HCT116 (cell line): ENCODE data around the gene RPL39L. TPM values are rescaled to one million over a fixed set of nuclear protein-coding genes. Genes with fewer than 3 reads are reported as not detected.

ENCODE experiments used
- ATAC-seq: fragments of 200-7000 bp; cut with Tn5 transposase; 2 replicates; pipeline ENCODE4 v1.9.1; 2020; ENCODE audit warnings: mild to moderate bottlenecking, moderate library complexity
- BruUV-seq: library from RNA; stranded (reverse); fragments of 400-500 nt; replicated peaks from 2 replicates; lab custom pipeline; 2021; lab: Mats Ljungman, UMichigan
- CTCF ChIA-PET: fragments of 300-600 bp; sonication (Branson Sonifier 250); formaldehyde crosslinking; loops from one replicate; lab custom pipeline; 2021; ENCODE audit warnings: antibody characterized with exemption; lab: Charles Lee
- POLR2A ChIA-PET: fragments of 300-600, 350-600 bp; sonication (Branson Sonifier 250); formaldehyde crosslinking; loops from one replicate; lab custom pipeline; 2021; ENCODE audit warnings: antibody characterized with exemption; lab: Charles Lee
- RAD21 ChIA-PET, 2 experiments: fragments of 300-600 bp; sonication (Branson Sonifier 250); formaldehyde crosslinking; loops; one replicate each; lab custom pipeline; 2023; ENCODE audit warnings: low total read pairs in 2 of 2; ENCODE audit not compliant: uncharacterized antibody in 2 of 2, unreplicated experiment in 2 of 2, low non-redundant PET in 1 of 2; lab: Charles Lee
- DNase-seq: peaks from one replicate; pipeline ENCODE4 v3.0.0-alpha.2; 2010; ENCODE audit warnings: low read depth, low spot score
- H2AFZ ChIP-seq: fragments of 200-600 bp; shearing (Covaris generic), sonication (generic); 2 replicates; pipeline ENCODE4 v1.6.1; 2017; ENCODE audit warnings: low read depth, mixed run types, mixed read lengths, antibody characterized with exemption, low read length; ENCODE audit not compliant: poor library complexity, severe bottlenecking
- H3K27ac ChIP-seq: 2 replicates; pipeline ENCODE4 v1.5.1; 2012; ENCODE audit warnings: low read depth, low read length
- H3K27me3 ChIP-seq: fragments of 200-600 bp; sonication (generic); 2 replicates; pipeline ENCODE4 v1.6.1; 2016; ENCODE audit warnings: mixed run types, low read length, mixed read lengths; ENCODE audit not compliant: insufficient read depth
- H3K36me3 ChIP-seq, 2 experiments: fragments of 200-500 bp in 1 of 2; fragments of 200-600 bp in 1 of 2; sonication (Bioruptor generic) in 1 of 2; sonication (generic) in 1 of 2; 2 replicates each; pipeline versions ENCODE4 v1.5.1 to v1.6.1; 2014 to 2016; ENCODE audit warnings: low read length in 2 of 2, inconsistent platforms in 1 of 2, mixed read lengths in 1 of 2, mixed run types in 1 of 2; ENCODE audit not compliant: insufficient read depth in 2 of 2, control insufficient read depth in 1 of 2
- H3K4me1 ChIP-seq, 2 experiments: fragments of 200-600 bp in 1 of 2; sonication (generic) in 1 of 2; 2 replicates each; pipeline versions ENCODE4 v1.5.1 to v1.6.1; 2012 to 2017; ENCODE audit warnings: low read length in 2 of 2, inconsistent platforms in 1 of 2, mild to moderate bottlenecking in 1 of 2, mixed read lengths in 1 of 2, mixed run types in 1 of 2, moderate library complexity in 1 of 2; ENCODE audit not compliant: insufficient read depth in 2 of 2, control insufficient read depth in 1 of 2
- H3K4me2 ChIP-seq: fragments of 200-600 bp; sonication (generic); 2 replicates; pipeline ENCODE4 v1.6.1; 2017; ENCODE audit warnings: mixed run types, low read length, mixed read lengths
- H3K4me3 ChIP-seq, 2 experiments: fragments of 200-600 bp in 1 of 2; sonication (generic) in 1 of 2; replicated peaks in 1 of 2; 2 replicates each; pipeline ENCODE4 v1.5.1; 2011 to 2016; ENCODE audit warnings: low read length in 2 of 2, control low read depth in 1 of 2, low read depth in 1 of 2, mild to moderate bottlenecking in 1 of 2, mixed read lengths in 1 of 2, mixed run types in 1 of 2
- H3K79me2 ChIP-seq: fragments of 200-600 bp; sonication (generic); 2 replicates; pipeline ENCODE4 v1.6.1; 2017; ENCODE audit warnings: mild to moderate bottlenecking, mixed run types, low read length, moderate library complexity, mixed read lengths; ENCODE audit not compliant: insufficient read depth
- H3K9ac ChIP-seq: fragments of 200-600 bp; sonication (generic); 2 replicates; pipeline ENCODE4 v1.6.1; 2016; ENCODE audit warnings: low read length, mixed read lengths
- H3K9me2 ChIP-seq: fragments of 200-600 bp; sonication (generic), shearing (Covaris generic); 2 replicates; pipeline ENCODE4 v1.6.1; 2017; ENCODE audit warnings: mixed run types, mild to moderate bottlenecking, moderate library complexity; ENCODE audit not compliant: insufficient read depth
- H3K9me3 ChIP-seq, 2 experiments: fragments of 200-500 bp in 1 of 2; fragments of 200-600 bp in 1 of 2; sonication (Bioruptor generic) in 1 of 2; sonication (generic) in 1 of 2; 2 replicates each; pipeline ENCODE4 v1.6.1; 2014 to 2017; ENCODE audit warnings: low read length in 2 of 2, mixed read lengths in 2 of 2, inconsistent platforms in 1 of 2, low read depth in 1 of 2, mild to moderate bottlenecking in 1 of 2, mixed run types in 1 of 2, moderate library complexity in 1 of 2; ENCODE audit not compliant: control insufficient read depth in 1 of 2, insufficient read depth in 1 of 2
- H4K20me1 ChIP-seq: fragments of 200-600 bp; sonication (generic), shearing (Covaris generic); 2 replicates; pipeline ENCODE4 v1.6.1; 2017; ENCODE audit warnings: mixed run types, mild to moderate bottlenecking, moderate library complexity; ENCODE audit not compliant: insufficient read depth
- CBX3 ChIP-seq: IDR thresholded peaks from 2 replicates; pipeline ENCODE4 v1.6.1; 2012; ENCODE audit warnings: low read depth
- CTCF ChIP-seq, 3 experiments: fragments of 200-600 bp in 1 of 3; sonication (generic) in 1 of 3; IDR thresholded peaks in 2 of 3; conservative IDR thresholded peaks in 1 of 3; 2 replicates each; pipeline ENCODE4 v1.5.1; 2012 to 2017; ENCODE audit warnings: low read depth in 2 of 3, low read length in 2 of 3, antibody characterized with exemption in 1 of 3, borderline replicate concordance in 1 of 3, control low read depth in 1 of 3, mild to moderate bottlenecking in 1 of 3, mixed read lengths in 1 of 3, mixed run types in 1 of 3, moderate library complexity in 1 of 3; ENCODE audit not compliant: insufficient read depth in 1 of 3
- EZH2 ChIP-seq: fragments of 200-600 bp; sonication (generic); IDR thresholded peaks from 2 replicates; pipeline ENCODE4 v1.6.1; 2017; ENCODE audit warnings: antibody characterized with exemption, mixed run types
- EZH2phosphoT487 ChIP-seq: fragments of 200-600 bp; IDR thresholded peaks from 2 replicates; pipeline ENCODE4 v1.6.1; 2018; ENCODE audit warnings: antibody characterized with exemption, borderline replicate concordance
- POLR2A ChIP-seq: IDR thresholded peaks from 2 replicates; pipeline ENCODE4 v1.7.0; 2011; ENCODE audit warnings: borderline replicate concordance; ENCODE audit not compliant: insufficient read depth, insufficient read length; ENCODE audit errors: extremely low read depth
- POLR2AphosphoS5 ChIP-seq: IDR thresholded peaks from 2 replicates; pipeline ENCODE4 v1.6.1; 2011; ENCODE audit warnings: mild to moderate bottlenecking, low read depth, low read length, moderate library complexity
- RAD21 ChIP-seq: IDR thresholded peaks from 2 replicates; pipeline ENCODE4 v1.6.1; 2012; ENCODE audit warnings: low read depth, mild to moderate bottlenecking
- SIN3A ChIP-seq: IDR thresholded peaks from 2 replicates; pipeline ENCODE4 v1.6.1; 2012; ENCODE audit warnings: low read depth
- SP1 ChIP-seq: IDR thresholded peaks from 2 replicates; pipeline ENCODE4 v1.6.1; 2012; ENCODE audit warnings: low read depth
- SRF ChIP-seq: IDR thresholded peaks from 2 replicates; pipeline ENCODE4 v1.6.1; 2012; ENCODE audit warnings: low read depth
- TCF7L2 ChIP-seq: IDR thresholded peaks from 2 replicates; pipeline ENCODE4 v1.7.0; 2011; ENCODE audit warnings: borderline replicate concordance, inconsistent platforms; ENCODE audit not compliant: insufficient read depth, insufficient read length; ENCODE audit errors: extremely low read depth
- ZBTB33 ChIP-seq: IDR thresholded peaks from 2 replicates; pipeline ENCODE4 v1.6.1; 2011; ENCODE audit warnings: mild to moderate bottlenecking, low read length, moderate library complexity; ENCODE audit not compliant: insufficient replicate concordance; ENCODE audit errors: extremely low read depth
- ZFX ChIP-seq: fragments of 450-650 bp; IDR thresholded peaks from 2 replicates; pipeline ENCODE4 v1.6.1; 2017
- intact Hi-C: fragments of 100-400 bp; cut with micrococcal nuclease; formaldehyde crosslinking; loops from 2 replicates; pipeline ENCODE4 v1.10.0; 2022
- total RNA-seq: library from RNA; stranded (reverse); gene quantifications from one replicate; pipeline ENCODE4 v1.2.1, GENCODE V29; 2021; ENCODE audit not compliant: unreplicated experiment
- TF ChIP-seq, protein P1 (sequence below): IDR thresholded peaks from 2 replicates; pipeline ENCODE4 v1.6.1; 2012
- TF ChIP-seq, protein P2 (sequence below): IDR thresholded peaks from 2 replicates; pipeline ENCODE4 v1.6.1; 2012; ENCODE audit warnings: low read depth

RPL39L gene
- total RNA-seq, 1 experiment from 2014 or later: not detected

- intact Hi-C loops: no loop called here
Observed at GRCh38 chr3:187120326-187120725, 19.0 kb downstream of the RPL39L start.

More at GRCh38 chr3:187120326-187120725, 19.0 kb downstream of the RPL39L start:
- ChIA-PET POLR2A (no interaction called here), RAD21 (no interaction called here), CTCF (no interaction called here)
- no TSS peak for BruUV-seq
- Histone ChIP-seq H3K4me2 (no peak overlapping the region), H3K9me2 (no peaks in the 10 kb centered on the region), H3K4me1 (no peaks in the 10 kb centered on the region), H3K79me2 (no peaks in the 10 kb centered on the region), H3K27me3 (no peaks in the 10 kb centered on the region), H3K9me3 (no peaks in the 10 kb centered on the region), H3K4me3 (no peak overlapping the region), H3K27ac (no peak overlapping the region), H3K9ac (no peak overlapping the region), H2AFZ (no peak overlapping the region), H3K36me3 (no peaks in the 10 kb centered on the region), H4K20me1 (no peaks in the 10 kb centered on the region)
- no peak for TF ChIP-seq ZFX
- no peak for TF ChIP-seq RAD21
- no peak for TF ChIP-seq POLR2A
- TF ChIP-seq CBX3: no peak
- TF ChIP-seq POLR2AphosphoS5: no peak
- TF ChIP-seq SIN3A: no peak
- TF ChIP-seq ZBTB33: no peak
- TF ChIP-seq, protein P1, sequence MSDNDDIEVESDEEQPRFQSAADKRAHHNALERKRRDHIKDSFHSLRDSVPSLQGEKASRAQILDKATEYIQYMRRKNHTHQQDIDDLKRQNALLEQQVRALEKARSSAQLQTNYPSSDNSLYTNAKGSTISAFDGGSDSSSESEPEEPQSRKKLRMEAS: no peak
- no peak for TF ChIP-seq SP1
- TF ChIP-seq TCF7L2: no peak
- TF ChIP-seq EZH2phosphoT487: no peak
- TF ChIP-seq EZH2: no peak
- no peak for TF ChIP-seq CTCF (IDR thresholded peaks at IDR 0.05 in 2 of 3, conservative IDR thresholded peaks at IDR 0.05 in 1 of 3; ENCODE audit: borderline replicate concordance in 1 of 3, insufficient read depth in 1 of 3, low read depth in 2 of 3, low read length in 2 of 3)
- TF ChIP-seq, protein P2, sequence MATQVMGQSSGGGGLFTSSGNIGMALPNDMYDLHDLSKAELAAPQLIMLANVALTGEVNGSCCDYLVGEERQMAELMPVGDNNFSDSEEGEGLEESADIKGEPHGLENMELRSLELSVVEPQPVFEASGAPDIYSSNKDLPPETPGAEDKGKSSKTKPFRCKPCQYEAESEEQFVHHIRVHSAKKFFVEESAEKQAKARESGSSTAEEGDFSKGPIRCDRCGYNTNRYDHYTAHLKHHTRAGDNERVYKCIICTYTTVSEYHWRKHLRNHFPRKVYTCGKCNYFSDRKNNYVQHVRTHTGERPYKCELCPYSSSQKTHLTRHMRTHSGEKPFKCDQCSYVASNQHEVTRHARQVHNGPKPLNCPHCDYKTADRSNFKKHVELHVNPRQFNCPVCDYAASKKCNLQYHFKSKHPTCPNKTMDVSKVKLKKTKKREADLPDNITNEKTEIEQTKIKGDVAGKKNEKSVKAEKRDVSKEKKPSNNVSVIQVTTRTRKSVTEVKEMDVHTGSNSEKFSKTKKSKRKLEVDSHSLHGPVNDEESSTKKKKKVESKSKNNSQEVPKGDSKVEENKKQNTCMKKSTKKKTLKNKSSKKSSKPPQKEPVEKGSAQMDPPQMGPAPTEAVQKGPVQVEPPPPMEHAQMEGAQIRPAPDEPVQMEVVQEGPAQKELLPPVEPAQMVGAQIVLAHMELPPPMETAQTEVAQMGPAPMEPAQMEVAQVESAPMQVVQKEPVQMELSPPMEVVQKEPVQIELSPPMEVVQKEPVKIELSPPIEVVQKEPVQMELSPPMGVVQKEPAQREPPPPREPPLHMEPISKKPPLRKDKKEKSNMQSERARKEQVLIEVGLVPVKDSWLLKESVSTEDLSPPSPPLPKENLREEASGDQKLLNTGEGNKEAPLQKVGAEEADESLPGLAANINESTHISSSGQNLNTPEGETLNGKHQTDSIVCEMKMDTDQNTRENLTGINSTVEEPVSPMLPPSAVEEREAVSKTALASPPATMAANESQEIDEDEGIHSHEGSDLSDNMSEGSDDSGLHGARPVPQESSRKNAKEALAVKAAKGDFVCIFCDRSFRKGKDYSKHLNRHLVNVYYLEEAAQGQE: no peak
- TF ChIP-seq SRF: no peak
- DNase-seq (no peak), ATAC-seq (no peak)
